KMS-11 (cell line): ENCODE measurements around the gene PSMD4.
A peak's percentile ranks its signal among the peaks of the same experiment; 100 is the strongest.

Experiments used
- H2AFZ ChIP-seq: fragments of 200-600 bp; sonication (generic); 2 replicates; pipeline ENCODE4 v1.6.1; 2016; ENCODE audit warnings: antibody characterized with exemption, mixed run types, low read depth
- H3K27ac ChIP-seq: fragments of 200-600 bp; sonication (generic); 2 replicates; pipeline ENCODE4 v1.6.1; 2016; ENCODE audit warnings: mild to moderate bottlenecking, mixed run types
- H3K27me3 ChIP-seq: fragments of 200-600 bp; sonication (generic); 2 replicates; pipeline ENCODE4 v1.6.1; 2017; ENCODE audit warnings: mild to moderate bottlenecking, low read depth, mixed run types, moderate library complexity; ENCODE audit not compliant: insufficient read depth
- H3K36me3 ChIP-seq: fragments of 200-600 bp; sonication (generic); 2 replicates; pipeline ENCODE4 v1.6.1; 2017; ENCODE audit warnings: mild to moderate bottlenecking, mixed run types; ENCODE audit not compliant: insufficient read depth
- H3K4me1 ChIP-seq: fragments of 200-600 bp; sonication (generic); 2 replicates; pipeline ENCODE4 v1.6.1; 2016; ENCODE audit warnings: mild to moderate bottlenecking, low read depth, mixed run types; ENCODE audit not compliant: poor library complexity, severe bottlenecking
- H3K4me2 ChIP-seq: fragments of 200-600 bp; sonication (generic); 2 replicates; pipeline ENCODE4 v1.7.0; 2016; ENCODE audit warnings: mild to moderate bottlenecking, mixed run types
- H3K4me3 ChIP-seq: fragments of 200-600 bp; sonication (generic); IDR thresholded peaks from 2 replicates; pipeline ENCODE4 v1.6.1; 2017; ENCODE audit warnings: low read depth, low read length, mixed read lengths; ENCODE audit not compliant: insufficient read depth
- H3K79me2 ChIP-seq: fragments of 200-600 bp; sonication (generic); 2 replicates; pipeline ENCODE4 v1.6.1; 2016; ENCODE audit warnings: low read depth, mixed run types; ENCODE audit not compliant: insufficient read depth
- H3K9ac ChIP-seq: fragments of 200-600 bp; sonication (generic); 2 replicates; pipeline ENCODE4 v1.6.1; 2016; ENCODE audit warnings: mild to moderate bottlenecking, mixed run types
- H4K20me1 ChIP-seq: fragments of 200-600 bp; sonication (generic); 2 replicates; pipeline ENCODE4 v1.6.1; 2016; ENCODE audit warnings: mild to moderate bottlenecking, mixed run types; ENCODE audit not compliant: insufficient read depth
- TF ChIP-seq, protein P1 (sequence below): fragments of 200-600 bp; sonication (generic); conservative IDR thresholded peaks from 2 replicates; pipeline ENCODE4 v1.6.1; 2017; ENCODE audit warnings: low read depth, mild to moderate bottlenecking, antibody characterized with exemption, low read length, moderate library complexity, mixed read lengths

The PSMD4 gene

DNA sequence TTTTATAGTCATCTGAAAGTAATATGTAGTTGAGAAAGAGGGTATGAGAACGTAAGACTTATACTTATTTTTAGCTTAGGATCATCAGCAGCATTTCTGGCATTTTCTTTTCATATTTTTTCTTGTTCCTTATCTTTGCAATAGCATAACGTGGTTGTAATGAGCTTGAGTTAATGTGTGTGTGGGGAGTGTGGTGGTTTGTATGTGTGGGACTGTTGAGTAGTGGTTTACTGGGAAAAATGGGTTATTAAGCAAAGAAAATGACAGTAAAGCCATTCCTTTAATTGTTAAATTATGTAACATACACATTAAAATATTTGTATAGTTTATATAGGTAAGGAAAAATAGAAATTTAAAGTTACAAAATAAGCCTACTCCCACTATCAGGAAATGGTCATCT lies 41.0 kb upstream of the PSMD4 start:
- H3K27ac ChIP-seq: no peak overlapping the region; the same call in 1 of the 2 replicates
- no peaks in the 10 kb centered on the region for H3K27me3 ChIP-seq
- TF ChIP-seq, protein P1, sequence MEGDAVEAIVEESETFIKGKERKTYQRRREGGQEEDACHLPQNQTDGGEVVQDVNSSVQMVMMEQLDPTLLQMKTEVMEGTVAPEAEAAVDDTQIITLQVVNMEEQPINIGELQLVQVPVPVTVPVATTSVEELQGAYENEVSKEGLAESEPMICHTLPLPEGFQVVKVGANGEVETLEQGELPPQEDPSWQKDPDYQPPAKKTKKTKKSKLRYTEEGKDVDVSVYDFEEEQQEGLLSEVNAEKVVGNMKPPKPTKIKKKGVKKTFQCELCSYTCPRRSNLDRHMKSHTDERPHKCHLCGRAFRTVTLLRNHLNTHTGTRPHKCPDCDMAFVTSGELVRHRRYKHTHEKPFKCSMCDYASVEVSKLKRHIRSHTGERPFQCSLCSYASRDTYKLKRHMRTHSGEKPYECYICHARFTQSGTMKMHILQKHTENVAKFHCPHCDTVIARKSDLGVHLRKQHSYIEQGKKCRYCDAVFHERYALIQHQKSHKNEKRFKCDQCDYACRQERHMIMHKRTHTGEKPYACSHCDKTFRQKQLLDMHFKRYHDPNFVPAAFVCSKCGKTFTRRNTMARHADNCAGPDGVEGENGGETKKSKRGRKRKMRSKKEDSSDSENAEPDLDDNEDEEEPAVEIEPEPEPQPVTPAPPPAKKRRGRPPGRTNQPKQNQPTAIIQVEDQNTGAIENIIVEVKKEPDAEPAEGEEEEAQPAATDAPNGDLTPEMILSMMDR: no peak
- no peak overlapping the region for H3K4me3 ChIP-seq
- peaks cover 98% of the 10 kb centered on the region for H3K79me2 ChIP-seq
- no peak overlapping the region for H2AFZ ChIP-seq
- H3K9ac ChIP-seq: no peak overlapping the region
- H3K4me1 ChIP-seq: peaks cover 37% of the 10 kb centered on the region
- no peak overlapping the region for H3K4me2 ChIP-seq
- peaks cover 17% of the 10 kb centered on the region; the same call in 1 of the 2 replicates for H4K20me1 ChIP-seq
- H3K36me3 ChIP-seq: peaks cover 12% of the 10 kb centered on the region; the same call in 1 of the 2 replicates

DNA sequence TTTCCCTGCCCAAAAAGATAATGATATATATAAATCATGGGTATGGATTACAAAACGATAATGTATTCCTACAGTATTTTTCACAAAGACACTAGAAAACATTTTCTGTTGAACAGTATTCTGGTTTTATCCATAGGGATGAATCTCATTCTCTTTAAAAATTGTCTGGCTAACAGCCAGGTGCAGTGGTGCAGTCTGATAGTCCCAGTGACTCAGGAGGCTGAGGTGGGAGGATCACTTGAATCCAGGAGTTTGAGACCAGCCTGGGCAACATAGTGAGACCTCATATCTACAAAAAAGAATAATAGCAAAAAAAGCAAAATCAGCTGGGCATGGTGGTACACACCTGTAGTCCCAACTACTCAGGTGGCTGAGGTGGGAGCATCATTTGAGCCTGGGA lies 32.9 kb upstream of the PSMD4 start:
- Histone ChIP-seq H3K4me1 (peaks cover 77% of the 10 kb centered on the region), H3K79me2 (peaks cover 88% of the 10 kb centered on the region)
- TF ChIP-seq, protein P1: no peak

DNA sequence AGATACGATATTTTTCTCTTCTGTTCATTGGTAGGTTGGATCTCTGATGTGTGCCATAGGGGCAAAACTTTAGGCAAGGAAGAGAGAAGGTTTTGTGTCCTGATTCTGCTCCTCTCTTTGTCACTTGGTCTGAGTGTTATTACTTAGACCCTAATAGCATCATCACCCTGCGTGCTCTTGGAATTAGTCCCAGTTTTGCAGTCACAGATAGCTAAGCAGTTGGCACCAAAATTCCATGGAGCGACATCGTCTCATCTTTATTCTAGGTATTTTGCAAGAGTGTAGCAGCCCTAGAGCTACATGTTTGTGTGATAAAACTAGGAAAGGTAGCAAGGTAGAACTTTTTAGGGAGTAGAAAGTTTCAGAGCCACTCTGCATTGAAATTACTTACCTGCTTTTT lies 32.4 kb upstream of the PSMD4 start:
- no peak overlapping the region for H2AFZ ChIP-seq
- TF ChIP-seq, protein P1: no peak
- peak overlapping the region; percentile 67 for H3K4me2 ChIP-seq
- peaks cover 72% of the 10 kb centered on the region for H3K4me1 ChIP-seq
- no peaks in the 10 kb centered on the region for H3K27me3 ChIP-seq
- no peaks in the 10 kb centered on the region for H4K20me1 ChIP-seq
- peak overlapping the region; percentile 49 for H3K4me3 ChIP-seq
- peaks cover 83% of the 10 kb centered on the region for H3K79me2 ChIP-seq
- peaks cover 5% of the 10 kb centered on the region; the same call in 1 of the 2 replicates for H3K36me3 ChIP-seq
- peak overlapping the region; percentile 41 for H3K27ac ChIP-seq
- peak overlapping the region; percentile 1; the same call in 1 of the 2 replicates for H3K9ac ChIP-seq

More for the DNA sequence above, 32.9 kb upstream of the PSMD4 start:
- Histone ChIP-seq H2AFZ (no peak overlapping the region), H3K4me3 (peak overlapping the region; percentile 49), H3K4me2 (peak overlapping the region; percentile 67), H4K20me1 (no peaks in the 10 kb centered on the region), H3K36me3 (0 out of 2 replicates have a peak, but pooled peaks cover under 1% of the 10 kb centered on the region), H3K9ac (peak overlapping the region; percentile 1; the same call in 1 of the 2 replicates), H3K27me3 (no peaks in the 10 kb centered on the region), H3K27ac (peak overlapping the region; percentile 41; the same call in 1 of the 2 replicates)

- H3K36me3 ChIP-seq: peaks cover 59% of the 10 kb centered on the region; the same call in 1 of the 2 replicates
- H4K20me1 ChIP-seq: no peaks in the 10 kb centered on the region
- H3K79me2 ChIP-seq: no peaks in the 10 kb centered on the region; the same call in 1 of the 2 replicates
- peaks cover 10% of the 10 kb centered on the region for H3K4me1 ChIP-seq
- H3K27me3 ChIP-seq: no peaks in the 10 kb centered on the region
- H2AFZ ChIP-seq: no peak overlapping the region
- TF ChIP-seq, protein P1: no peak
- no peak overlapping the region for H3K27ac ChIP-seq
- no peak overlapping the region for H3K4me3 ChIP-seq
- no peak overlapping the region for H3K4me2 ChIP-seq
- no peak overlapping the region for H3K9ac ChIP-seq
Observed at GRCh38 chr1:151235235-151235634, 19.3 kb upstream of the PSMD4 start.
